GM10847 (cell line): Measurements from ENCODE around the gene SRRM1.
A peak's percentile ranks its signal among the peaks of the same experiment; 100 is the strongest.

Experiments used
- POLR2A ChIP-seq: IDR thresholded peaks from 2 replicates; pipeline ENCODE4 v1.6.1; 2011; ENCODE audit not compliant: insufficient read length; ENCODE audit errors: extremely low read depth

SRRM1 gene, protein sequence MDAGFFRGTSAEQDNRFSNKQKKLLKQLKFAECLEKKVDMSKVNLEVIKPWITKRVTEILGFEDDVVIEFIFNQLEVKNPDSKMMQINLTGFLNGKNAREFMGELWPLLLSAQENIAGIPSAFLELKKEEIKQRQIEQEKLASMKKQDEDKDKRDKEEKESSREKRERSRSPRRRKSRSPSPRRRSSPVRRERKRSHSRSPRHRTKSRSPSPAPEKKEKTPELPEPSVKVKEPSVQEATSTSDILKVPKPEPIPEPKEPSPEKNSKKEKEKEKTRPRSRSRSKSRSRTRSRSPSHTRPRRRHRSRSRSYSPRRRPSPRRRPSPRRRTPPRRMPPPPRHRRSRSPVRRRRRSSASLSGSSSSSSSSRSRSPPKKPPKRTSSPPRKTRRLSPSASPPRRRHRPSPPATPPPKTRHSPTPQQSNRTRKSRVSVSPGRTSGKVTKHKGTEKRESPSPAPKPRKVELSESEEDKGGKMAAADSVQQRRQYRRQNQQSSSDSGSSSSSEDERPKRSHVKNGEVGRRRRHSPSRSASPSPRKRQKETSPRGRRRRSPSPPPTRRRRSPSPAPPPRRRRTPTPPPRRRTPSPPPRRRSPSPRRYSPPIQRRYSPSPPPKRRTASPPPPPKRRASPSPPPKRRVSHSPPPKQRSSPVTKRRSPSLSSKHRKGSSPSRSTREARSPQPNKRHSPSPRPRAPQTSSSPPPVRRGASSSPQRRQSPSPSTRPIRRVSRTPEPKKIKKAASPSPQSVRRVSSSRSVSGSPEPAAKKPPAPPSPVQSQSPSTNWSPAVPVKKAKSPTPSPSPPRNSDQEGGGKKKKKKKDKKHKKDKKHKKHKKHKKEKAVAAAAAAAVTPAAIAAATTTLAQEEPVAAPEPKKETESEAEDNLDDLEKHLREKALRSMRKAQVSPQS

DNA sequence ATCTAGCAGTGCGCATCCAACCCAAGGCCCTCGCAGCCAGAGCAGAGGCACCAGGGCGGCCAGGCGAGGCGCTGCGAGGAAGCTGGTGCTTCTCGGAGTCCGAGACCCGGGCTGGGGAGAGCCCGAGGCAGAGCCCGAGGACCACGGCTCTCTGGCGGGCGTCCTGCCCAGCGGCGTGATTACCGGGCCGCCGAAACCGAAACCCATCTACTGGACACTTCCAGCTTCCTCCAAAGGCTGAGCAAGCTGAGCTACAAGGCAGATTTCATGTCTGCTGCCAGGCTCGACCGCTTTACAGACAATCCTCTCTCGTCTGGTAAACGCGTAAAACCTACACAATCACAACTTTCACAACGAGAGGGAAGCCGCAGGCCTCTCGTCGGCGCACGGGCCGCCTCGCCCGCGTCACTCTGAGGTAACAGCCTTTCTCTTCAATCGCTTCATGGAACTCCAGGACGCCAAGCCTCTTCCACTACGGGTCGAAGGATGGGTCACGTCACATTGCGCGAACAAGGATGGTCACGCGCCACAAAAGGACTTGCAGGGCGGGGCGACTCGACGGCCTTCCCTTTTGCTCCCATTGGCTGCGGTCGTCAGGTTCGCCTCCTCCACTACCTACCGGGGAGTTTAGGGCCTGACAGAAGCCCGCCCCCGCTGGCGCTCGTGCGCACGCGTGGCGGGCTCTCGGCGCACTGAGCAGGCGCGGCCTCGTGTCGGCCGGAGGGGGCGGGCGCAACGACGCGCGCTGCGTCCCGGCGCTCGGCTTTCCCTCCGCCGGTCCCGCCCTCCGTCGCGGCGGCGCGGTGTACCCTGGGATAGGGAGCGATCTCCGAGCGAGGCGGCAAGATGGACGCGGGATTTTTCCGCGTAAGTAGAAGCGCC is at the start of gene SRRM1:
Gene SRRM1 (plus strand): TSS at position 822 of the 882 bp plus-strand sequence. CDS start 25 bp downstream, at position 847.
- TF ChIP-seq POLR2A: peak; percentile 82

DNA sequence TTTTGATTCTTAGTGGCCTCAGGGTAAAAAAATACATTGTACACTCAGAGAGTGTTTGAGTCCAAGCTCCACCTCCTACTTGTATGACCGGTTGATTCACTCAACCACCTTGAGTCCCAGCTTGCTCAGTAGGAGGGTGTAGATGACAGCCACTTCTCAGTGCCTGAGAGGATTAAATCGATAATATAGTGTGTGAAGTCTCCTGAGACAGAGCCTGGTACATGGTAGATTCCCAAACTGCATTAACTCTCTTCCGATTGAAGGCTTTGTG is 48.8 kb upstream of the SRRM1 start:
- no peak for TF ChIP-seq POLR2A

DNA sequence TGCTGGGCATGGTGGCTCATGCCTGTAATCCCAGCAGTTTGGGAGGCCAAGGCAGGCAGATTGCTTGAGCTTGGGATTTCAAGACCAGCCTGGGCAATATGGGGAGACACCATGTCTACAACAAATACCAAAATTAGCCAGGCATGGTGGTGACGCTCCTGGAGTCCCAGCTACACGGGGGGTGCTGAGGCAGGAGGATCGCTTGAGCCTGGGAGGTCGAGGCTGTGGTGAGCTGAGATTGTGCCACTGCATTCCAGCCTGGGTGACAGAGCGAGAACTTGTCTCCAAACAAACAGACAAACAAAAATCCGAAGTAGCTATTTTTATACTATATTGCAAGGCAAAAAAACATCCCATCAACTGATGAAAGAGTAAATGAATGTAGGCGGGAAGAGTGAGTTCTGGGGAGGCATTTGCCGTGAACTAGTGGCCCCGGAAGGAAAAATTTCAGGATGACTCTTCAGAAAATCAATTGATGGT is 46.7 kb upstream of the SRRM1 start:
- TF ChIP-seq POLR2A: no peak

DNA sequence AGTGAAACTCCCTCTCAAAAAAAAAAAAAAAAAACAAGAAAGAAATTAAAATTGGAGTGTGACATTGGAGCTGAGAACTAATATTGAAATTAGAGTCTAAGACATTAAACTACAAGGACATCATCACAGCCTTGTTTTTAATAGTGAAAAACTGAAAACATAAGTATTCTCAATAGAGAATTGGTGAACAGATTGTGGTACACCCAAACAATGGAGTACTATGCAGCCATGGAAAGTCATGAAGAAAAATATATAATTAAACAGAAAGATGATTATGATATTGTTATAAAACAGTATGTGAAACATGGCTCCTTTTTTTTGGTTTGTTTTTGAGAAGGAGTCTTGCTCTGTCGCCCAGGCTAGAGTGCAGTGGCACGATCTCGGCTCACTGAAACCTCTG is 43.8 kb upstream of the SRRM1 start:
- TF ChIP-seq POLR2A: no peak

DNA sequence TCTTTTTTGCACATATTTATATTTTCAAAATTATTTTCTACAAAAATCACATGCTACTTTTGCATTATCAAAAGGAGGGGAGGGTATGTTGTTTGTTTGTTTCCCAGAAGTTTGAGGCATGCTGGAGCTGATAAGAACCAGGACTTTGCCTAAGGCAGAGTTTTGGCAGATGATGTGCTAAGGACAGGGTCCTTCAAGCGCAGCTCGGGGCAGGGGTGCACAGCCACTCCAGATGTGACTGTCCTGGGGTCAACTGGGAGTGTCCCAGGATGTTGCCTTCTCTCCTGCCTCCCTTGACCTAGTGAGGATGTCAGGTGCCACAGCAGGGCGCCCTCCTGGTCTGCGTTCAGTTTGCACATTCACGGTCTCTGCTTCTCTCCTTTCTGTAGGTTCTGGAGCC is 42.6 kb upstream of the SRRM1 start:
- TF ChIP-seq POLR2A: no peak

DNA sequence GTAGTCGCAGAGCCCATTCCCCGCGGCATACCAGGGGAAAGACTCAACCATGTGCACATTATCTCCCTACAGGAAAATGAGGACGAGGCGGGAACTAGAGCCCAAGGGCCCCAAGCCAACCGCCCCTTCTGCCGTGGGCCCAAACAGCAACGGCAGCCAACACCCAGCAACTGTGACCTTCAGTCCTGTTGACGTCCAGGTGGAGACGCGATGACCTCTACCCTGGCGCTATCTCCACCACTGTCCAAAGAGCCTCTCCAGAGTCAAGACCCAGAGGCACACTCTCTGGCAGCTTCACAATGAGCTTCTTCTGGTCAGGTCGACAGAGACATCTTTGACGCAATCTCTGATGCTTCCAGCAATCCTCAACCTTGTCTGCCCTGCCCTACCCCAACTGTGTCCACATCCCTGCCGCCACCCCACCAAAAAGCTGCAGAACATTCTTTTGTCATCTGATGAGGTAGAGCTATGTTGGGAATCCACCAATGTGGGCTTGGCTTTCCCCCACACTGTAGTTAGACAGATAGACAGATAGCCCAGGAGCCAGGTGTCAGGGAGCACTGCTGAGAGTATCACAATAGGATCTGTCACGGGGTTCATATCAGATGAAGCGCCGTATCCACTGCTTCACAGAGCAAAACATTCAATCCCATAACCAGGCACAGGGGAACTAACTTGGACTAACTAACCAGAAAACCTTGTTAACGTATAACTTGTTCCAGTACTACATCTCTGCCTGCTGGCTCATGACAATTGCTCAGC is 37.4 kb upstream of the SRRM1 start:
- TF ChIP-seq POLR2A: no peak

DNA sequence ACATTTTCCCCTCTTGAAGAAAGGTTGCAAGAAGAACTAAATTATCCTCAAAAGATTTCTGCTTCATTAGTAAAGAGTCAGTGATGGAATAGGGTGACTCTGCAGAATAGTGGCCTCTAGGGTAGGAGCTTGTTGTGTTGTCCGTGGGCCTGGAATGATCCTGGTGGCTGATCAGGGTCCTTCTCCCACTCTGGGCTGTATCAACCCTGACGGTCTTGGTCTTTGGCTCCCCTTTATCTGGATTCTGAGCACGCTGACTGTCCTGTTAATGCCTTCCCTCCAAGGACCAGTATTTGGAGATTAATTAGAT is 36.9 kb upstream of the SRRM1 start:
- TF ChIP-seq POLR2A: no peak

DNA sequence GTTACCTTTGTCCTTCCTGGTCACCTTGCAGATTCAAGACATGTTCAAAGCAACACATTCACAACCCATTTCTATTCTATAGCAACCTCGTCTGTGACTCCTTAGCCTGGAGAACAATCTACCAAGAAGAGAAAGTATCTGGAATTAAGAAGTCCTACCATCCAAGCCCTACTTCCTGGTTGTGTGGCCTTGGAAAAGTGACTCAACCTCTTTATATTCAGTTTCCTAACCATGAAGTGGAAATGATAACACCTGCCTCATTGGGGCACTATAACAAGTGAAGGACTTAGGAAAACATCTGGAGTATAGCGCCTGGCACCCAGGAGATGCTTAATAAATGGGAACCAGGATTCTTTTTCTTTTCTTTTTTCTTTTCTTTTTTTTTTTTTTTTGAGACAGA is 36.5 kb upstream of the SRRM1 start:
- TF ChIP-seq POLR2A: no peak

DNA sequence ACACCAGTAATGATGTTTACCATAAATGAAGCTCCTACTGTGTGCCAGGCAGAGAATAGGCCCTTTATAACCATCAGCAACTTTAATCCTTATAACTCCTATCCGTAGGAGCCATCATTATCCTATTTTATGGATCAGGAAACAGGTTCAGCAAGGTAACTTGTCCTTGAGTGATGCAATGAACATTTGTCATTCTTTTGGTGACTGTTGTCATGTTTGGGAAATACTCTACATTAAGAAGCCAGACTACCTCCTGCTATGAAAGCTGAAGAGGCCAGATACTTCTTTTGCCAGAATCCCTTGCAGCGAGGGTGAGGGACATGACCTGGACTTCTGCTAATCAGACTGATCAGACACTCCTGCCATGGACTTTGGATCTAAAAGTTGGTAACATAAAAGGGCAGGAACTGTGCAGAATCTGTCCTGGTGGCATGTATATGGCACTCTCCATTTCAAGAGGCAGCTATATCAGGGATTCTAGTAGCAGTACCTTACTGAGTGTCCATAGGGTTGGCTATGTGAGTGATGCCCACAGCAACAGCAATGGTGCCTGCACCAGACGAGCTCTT is 33.1 kb upstream of the SRRM1 start:
- TF ChIP-seq POLR2A: no peak

DNA sequence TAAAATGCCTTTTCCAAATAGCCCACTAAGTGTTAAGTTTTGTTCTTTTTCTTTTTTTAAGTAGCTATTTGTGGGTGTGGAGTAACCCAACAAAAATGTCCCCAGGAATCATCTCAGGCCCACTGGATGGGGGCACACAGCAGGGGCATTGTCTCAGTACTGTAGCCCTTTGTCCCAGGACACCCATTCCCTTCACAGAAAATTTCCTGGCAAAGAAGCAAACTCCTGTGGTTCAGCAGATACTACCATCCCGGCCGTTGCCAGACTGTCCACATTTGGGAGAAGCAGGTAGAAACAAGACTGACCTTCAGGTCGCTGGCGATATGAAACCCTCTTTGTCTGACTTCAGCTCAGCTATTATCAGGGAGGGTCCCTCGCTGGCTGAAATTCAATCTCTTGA is 23.7 kb upstream of the SRRM1 start:
- TF ChIP-seq POLR2A: no peak

DNA sequence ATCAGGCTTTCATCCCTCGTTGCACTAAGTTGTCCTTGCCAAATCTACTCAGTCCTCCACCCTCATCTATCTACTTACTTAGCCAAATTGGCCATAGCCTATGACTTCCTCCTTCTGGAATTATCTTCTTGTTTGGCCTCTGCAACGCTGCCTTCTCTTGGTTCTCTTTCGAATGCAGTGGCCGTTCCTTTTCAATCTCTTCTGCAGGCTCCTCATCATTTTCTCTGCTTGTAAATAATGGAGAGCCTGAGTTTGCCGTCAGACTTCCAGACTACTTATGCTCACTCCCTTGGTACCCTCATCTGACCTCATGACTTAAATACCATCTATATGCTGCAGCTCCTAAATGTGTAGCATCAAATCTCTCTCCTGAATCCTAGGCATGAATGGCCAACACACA is 22.4 kb upstream of the SRRM1 start:
- TF ChIP-seq POLR2A: no peak

DNA sequence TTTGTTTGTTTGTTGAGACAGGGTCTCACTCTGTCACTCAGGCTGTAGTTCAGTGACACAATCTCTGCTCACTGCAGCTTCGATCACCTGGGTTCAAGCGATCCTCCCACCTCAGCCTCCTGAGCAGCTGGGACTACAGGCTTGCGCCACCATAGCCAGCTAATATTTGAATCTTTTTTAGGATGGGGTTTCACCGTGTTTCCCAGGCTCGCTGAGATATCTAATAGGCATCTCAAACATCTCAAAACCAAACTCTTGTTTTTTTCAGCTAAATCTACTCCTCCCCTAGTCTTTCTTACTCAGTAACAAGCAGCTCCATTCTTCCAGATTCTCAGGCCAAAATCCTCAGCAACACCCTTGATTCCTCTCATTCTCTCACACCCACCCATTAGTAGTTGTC is 22.0 kb upstream of the SRRM1 start:
- TF ChIP-seq POLR2A: no peak

DNA sequence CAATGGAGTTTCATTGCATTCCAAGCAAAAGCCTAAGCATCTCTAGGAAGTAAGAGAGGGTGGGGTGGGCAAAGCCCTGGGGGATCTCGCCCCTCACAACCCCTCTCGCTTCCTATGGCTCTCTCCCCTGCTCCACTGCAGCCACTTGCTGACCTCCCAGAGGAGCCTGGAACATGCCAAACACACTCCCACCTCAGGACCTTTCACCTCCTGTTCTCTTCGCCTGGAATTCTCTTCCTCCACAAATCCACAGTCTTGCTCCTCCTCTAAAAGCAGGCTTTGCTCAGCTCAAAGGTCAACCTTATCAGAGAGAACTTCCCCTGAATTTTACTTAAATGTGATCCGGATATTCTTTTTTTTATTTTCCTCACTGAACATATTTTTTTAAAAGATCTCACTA is 20.9 kb upstream of the SRRM1 start:
- no peak for TF ChIP-seq POLR2A

DNA sequence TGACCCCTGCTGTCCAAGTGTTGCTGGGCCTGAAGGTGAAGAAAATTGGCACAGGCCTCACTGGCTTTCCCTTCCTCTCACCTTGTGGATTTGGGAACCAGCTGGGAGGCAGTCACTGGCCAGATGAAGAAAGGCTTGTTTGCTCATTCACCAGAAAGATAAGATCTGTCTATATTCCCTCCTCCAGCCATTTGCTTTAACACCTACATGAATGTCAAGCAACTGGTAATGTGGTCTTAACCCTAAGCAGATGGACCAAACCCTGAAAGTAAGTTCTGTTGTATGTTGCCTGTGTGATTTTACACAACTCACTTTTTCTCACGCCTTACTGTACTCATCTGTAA is 10.3 kb upstream of the SRRM1 start:
- TF ChIP-seq POLR2A: no peak
